Cortex of kidney (tissue), 1 donor: ENCODE results near the gene IGF2R.
"Not testable (repeated sequence)": the region's sequence is repeated elsewhere in the genome, so short reads cannot be mapped to it uniquely, and the experiment has no call there.

Experiments used
- DNase-seq: peaks from one replicate; lab custom pipeline; 2025; lab: John Stamatoyannopoulos, UW

IGF2R gene

GRCh38 chr6:159998538-159998937, 29.7 kb downstream of the IGF2R start:
- no peak for DNase-seq

- no peak for DNase-seq
These were observed 30.4 kb downstream of the IGF2R start for GRCh38 chr6:159999240-159999671.

GRCh38 chr6:160000280-160000704, 31.4 kb downstream of the IGF2R start:
- no peak for DNase-seq

- DNase-seq, result not testable (repeated sequence)
These were observed 32.1 kb downstream of the IGF2R start for GRCh38 chr6:160000893-160001427.

- DNase-seq, result no peak
These were observed 34.0 kb downstream of the IGF2R start for GRCh38 chr6:160002882-160003281.

- DNase-seq, result no peak
These were observed 35.1 kb downstream of the IGF2R start for GRCh38 chr6:160004018-160004417.

- DNase-seq, result no peak
These were observed 35.7 kb downstream of the IGF2R start for GRCh38 chr6:160004419-160005175.

GRCh38 chr6:160005211-160005610, 36.3 kb downstream of the IGF2R start:
- DNase-seq, result no peak

GRCh38 chr6:160005861-160006540, 37.1 kb downstream of the IGF2R start:
- no peak for DNase-seq

- no peak for DNase-seq
These were observed 38.3 kb downstream of the IGF2R start for GRCh38 chr6:160007145-160007544.

GRCh38 chr6:160007611-160008010, 38.7 kb downstream of the IGF2R start:
- DNase-seq, result no peak

- DNase-seq, result no peak
These were observed 41.2 kb downstream of the IGF2R start for GRCh38 chr6:160010067-160010466.

- DNase-seq, result no peak
These were observed 45.3 kb downstream of the IGF2R start for GRCh38 chr6:160013987-160014868.

- DNase-seq, result no peak
These were observed 45.9 kb downstream of the IGF2R start for GRCh38 chr6:160014869-160015182.

GRCh38 chr6:160015778-160016684, 47.1 kb downstream of the IGF2R start:
- no peak for DNase-seq

- DNase-seq, result no peak
These were observed 53.2 kb downstream of the IGF2R start for GRCh38 chr6:160022101-160022500.

GRCh38 chr6:160022793-160023192, 53.9 kb downstream of the IGF2R start:
- no peak for DNase-seq

GRCh38 chr6:160024152-160024551, 55.3 kb downstream of the IGF2R start:
- DNase-seq, result no peak

GRCh38 chr6:160027076-160027475, 58.2 kb downstream of the IGF2R start:
- DNase-seq, result no peak

- no peak for DNase-seq
These were observed 59.0 kb downstream of the IGF2R start for GRCh38 chr6:160027931-160028330.
